ENCODE measurements around the gene CSRP2.

The CSRP2 gene

GRCh38 chr12:76813265-76813664 is 65.6 kb downstream of the CSRP2 start:
- DNase-seq (ENCODE audit: extremely low read depth, low read depth), result no peak
- TF ChIP-seq CTCF (IDR thresholded peaks at IDR 0.05; ENCODE audit: low read depth, low read length, missing control alignments), result no peak
- no peak overlapping the region for H3K4me3 ChIP-seq (replicated peaks; ENCODE audit: low read depth, low read length)

DNA sequence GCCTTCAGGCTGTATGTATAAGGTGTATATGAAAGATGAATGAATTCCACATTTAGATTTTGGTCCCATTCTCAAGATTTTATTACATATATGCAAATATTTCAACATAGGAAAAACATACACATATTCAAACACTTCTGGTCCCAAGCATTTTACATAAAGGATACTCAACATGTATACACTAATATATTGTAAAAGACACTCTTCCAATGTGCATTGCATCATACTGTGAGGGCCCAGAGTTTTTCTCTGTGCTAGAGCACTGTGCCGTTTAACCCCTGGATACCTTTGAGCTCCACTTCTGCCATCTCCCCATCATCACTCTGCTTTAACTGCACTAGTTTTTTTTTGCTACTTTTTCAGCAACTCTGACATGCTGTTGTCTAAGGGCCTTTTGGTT is 66.8 kb downstream of the CSRP2 start:
- no peak overlapping the region for H3K4me3 ChIP-seq (replicated peaks; ENCODE audit: low read depth, low read length)
- TF ChIP-seq CTCF (IDR thresholded peaks at IDR 0.05; ENCODE audit: low read depth, low read length, missing control alignments), result no peak
- no peak for DNase-seq (ENCODE audit: extremely low read depth, low read depth)

DNA sequence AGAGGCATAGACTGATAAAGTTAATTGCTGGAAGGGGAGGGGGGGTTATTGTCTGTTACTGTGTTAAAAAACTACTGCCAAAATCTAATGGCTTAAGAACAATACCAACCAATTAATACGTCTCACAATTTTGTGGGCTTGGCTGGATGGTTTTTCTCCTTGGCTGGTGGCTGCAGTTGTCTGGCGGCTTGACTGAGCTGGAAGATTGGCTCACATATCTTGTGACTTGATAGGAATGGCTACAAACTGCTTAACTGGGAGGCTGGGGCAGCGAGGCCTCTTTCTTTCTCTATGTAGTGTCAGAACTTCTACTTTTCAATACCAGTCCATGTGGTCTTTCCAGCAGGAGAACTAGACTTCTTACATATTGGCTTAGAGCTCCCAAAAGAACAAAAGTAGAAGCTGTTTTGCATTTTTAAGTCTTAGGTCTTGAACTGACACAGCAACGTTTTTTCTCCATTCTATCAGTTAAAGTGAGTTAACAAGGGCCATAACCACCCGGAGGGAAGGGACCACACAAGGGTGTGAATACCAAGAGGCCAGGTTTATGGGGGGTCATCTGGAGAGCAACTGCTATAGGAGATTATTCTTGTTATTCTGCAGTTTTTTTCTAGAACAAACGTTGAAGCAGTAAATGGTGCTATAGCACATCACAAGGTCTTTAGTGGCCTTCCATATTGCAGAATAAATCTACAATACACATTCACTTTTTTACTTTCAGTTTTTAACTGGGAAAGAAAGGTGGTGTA is 68.0 kb downstream of the CSRP2 start:
- DNase-seq (ENCODE audit: extremely low read depth, low read depth), result no peak
- no peak overlapping the region for H3K4me3 ChIP-seq (replicated peaks; ENCODE audit: low read depth, low read length)
- TF ChIP-seq CTCF (IDR thresholded peaks at IDR 0.05; ENCODE audit: low read depth, low read length, missing control alignments), result no peak
